Stimulated activated CD4-positive, alpha-beta T cell treated with anti-CD3 and anti-CD28 coated beads, Interleukin-4, amount 100 ng/mL, for 1 hour (primary cell): ENCODE measurements around the gene TTC19.
"Not testable (repeated sequence)": the region's sequence is repeated elsewhere in the genome, so short reads cannot be mapped to it uniquely, and the experiment has no call there.

Experiments
- DNase-seq: peaks from one replicate; pipeline ENCODE4 v3.0.0-alpha.2; 2020

The TTC19 gene

DNA sequence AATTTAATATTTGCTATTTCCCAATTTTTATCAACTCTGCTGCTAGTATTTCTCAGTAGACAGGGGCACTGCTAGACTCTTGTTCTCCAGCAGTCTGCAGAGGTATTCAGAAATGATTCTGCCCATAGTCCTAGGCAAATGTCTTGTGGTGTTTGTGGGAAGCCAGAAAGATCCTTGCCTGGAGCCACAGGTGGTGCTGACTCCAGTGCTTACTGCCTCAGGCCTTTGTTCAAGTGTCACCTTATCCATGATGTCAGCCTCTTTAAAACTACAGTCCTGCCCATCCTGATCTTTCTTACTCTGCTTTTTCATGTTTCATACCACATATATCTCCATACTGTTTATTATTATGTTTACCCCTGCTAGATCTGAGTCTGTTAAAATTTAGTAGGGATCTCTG lies 26.6 kb upstream of the TTC19 start:
- DNase-seq: no peak

DNA sequence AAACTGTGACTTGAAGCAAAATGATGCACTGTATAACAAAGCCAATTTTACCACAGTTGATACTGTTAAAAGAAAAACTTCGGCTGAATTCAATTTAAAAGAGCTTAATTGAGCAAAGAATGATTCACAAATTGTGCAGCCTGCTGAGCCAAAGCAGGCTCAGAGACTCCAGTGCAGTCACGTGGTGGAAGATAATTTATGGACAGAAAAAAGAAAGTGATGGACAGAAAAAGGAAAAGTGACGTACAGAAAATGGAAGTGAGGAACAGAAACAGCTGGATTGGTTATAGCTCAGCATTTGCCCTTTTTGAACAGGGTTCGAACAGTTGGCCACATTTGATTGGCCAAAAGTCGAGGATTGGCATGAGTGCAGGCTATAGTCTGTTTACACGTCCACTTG lies 25.8 kb upstream of the TTC19 start:
- no peak for DNase-seq

DNA sequence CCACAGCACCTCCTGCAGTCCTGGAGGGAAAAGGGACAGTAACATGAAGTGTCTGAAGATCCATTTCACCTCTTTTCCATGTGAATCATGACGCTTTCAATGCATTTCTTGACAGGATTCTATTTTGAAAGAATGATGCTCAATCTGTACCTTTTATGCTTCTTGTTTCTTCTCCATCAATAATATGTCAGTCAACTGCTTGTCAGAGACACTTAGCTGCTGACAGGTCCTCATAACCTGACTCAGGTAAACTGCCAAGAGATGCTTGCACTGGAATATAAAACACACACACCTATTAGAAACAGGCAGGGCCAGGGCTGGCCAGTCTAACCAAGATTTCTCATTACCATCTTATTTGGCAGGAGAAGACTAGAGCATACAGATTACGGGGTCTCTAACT lies 21.7 kb upstream of the TTC19 start:
- no peak for DNase-seq

DNA sequence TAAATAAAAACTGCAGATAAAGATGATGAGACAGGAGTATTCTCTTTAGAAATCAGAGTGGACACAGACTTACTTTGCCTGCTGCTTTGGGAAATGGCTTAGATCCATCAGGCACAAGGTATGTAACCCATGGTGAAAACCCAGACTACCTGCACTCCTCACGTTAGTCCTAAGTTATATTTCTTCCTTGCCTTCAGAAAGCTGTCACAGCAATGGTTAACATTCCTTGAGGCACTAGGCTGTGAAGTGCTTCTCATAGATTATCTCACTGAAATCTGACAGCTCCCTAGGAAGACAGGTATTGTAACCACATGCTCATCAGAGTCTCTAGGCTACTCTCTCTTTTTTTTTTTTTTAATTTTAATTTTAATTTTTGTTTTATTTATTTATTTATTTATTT lies 21.0 kb upstream of the TTC19 start:
- no peak for DNase-seq

DNA sequence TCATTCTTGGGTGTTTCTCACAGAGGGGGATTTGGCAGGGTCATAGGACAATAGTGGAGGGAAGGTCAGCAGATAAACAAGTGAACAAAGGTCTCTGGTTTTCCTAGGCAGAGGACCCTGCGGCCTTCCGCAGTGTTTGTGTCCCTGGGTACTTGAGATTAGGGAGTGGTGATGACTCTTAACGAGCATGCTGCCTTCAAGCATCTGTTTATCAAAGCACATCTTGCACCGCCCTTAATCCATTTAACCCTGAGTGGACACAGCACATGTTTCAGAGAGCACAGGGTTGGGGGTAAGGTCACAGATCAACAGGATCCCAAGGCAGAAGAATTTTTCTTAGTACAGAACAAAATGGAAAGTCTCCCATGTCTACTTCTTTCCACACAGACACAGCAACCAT lies 20.6 kb upstream of the TTC19 start:
- DNase-seq: not testable (repeated sequence)

DNA sequence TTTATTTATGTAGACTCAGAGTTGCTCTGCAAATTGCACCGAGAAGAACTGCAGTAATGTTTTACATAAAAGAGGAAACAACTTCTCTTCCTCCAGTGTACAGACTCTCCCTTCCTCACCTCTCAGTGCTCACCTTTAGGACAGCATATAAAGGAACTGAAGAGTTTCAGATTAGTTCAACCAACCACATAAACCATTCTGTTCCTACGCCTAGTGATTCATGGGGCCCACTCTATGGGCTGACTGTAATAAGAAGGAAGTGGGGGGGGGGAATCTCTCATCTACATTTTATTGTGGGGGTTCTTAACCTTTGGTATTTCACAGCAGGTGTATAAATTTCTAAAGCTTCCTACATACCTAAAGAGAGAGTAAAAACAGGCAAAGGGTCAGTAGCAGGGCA lies 18.4 kb upstream of the TTC19 start:
- no peak for DNase-seq

DNA sequence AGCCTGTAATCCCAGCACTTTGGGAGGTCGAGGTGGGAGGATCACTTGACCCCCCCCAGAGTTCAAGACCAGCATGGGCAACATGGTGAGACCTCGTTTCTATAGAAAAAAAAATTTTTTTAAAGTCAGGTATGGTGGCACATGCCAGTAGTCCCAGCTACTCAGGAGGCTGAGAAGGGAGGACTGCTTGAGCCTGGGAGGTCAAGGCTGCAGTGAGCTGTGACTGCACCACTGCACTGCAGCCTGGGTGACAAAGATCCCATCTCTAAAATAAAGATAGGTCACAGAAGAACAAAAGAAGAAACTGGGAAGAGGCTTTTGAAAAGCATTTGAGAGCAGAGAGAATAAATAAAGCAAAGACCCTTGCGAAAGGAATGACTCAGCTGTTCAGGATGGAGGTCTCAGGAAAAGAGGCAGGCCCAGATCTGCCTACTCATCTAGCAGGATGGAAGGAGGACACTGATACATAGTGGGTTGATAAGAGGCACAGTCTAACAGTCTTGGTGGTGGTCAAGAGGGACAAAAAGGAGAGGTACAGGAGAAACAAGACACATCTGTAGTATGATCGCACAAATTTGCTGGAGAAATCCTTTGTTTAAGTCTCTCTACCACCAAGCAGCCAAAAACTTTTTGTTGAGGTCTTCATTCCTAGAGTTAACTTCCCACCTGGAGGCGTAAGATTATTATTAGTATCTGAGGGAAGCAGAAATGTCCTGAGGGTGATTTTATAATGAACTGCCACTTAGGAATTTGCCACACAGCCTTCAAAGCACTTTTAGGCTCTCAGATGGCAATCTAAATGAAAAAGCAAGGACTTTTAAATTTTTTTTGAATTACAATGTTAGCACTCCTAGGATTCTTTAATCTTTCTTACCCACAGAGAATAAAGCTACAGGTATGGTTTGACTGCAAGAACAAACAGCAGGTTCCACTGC lies 17.7 kb upstream of the TTC19 start:
- no peak for DNase-seq

DNA sequence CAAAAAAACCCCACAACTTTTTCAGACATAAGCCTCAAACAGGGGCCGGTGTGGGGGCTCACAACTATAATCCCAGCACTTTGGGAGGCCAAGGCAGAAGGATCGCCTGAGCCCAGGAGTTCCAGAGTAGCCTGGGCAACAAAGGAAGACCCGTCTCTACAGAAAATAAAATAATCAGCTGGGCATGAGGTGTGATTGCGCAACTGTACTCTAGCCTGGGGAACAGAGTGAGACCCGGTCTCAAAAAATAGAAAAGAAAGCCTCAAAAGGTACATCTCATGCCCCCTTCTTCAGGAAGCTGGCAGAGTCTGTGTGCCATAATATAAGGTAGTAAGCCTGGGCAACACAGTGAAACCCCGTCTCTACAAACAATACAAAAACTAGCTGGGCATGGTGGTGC lies 3.3 kb upstream of the TTC19 start:
- no peak for DNase-seq

DNA sequence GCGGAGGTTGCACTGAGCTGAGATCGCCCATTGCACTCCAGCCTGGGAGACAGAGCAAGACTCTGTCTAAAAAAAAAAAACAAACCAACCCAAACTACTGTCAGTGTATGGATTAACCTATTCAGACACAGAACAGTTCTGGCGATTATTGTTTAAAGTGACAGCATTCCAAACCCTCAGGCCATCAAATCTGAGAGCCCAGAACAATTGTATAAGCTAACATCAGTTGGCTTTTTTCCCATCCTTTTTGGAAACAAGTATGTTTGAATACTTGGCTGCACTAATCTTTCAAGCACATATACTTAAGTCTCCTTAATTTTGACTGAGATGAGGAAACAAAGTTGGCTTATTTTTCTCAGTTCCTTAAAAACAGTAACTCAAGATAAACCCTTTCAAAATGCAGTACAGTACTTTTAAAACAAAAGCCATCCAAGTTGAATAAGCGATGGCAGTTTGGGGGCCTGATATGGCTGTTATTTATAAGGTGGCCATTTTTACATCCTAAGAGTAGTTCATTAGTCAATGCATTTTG lies 1.5 kb upstream of the TTC19 start:
- no peak for DNase-seq

DNA sequence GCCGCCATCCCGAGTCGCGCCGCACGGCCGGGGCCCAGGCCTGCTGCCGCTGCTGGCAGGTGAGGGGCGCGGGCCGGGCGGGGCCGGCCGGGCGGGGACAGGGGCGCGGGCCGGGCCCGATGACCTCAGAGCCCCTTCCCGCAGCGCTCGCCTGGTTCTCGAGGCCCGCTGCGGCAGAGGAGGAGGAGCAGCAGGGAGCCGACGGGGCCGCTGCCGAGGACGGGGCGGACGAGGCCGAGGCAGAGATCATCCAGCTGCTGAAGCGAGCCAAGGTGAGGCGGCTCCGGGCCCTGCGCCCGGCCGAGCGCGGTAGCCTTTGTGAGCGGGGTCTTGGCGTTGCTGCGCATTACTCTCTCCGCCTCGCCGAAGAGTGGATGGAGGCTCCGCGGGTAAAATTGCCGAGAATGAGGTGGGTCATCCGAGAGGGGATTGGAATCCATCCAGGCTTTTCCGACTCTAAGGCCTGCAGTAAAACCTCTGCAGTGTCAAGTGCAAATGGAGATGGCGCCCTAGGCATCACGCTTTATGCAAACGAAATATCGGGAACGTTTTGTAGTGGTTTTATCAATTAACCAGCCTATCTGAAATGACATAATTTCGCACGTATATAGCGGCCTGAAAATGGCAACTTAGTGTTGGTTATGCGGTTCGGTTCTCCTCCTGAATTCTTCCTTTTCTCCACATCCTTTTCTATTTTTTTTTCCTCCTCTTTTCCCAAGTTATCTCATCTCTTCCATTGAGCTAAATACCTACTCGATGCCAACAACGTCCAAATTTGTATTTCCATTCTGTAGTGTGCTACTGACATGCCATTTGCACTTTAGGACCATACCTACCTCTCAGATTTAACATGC lies 577 bp downstream of the TTC19 start:
- DNase-seq: no peak

DNA sequence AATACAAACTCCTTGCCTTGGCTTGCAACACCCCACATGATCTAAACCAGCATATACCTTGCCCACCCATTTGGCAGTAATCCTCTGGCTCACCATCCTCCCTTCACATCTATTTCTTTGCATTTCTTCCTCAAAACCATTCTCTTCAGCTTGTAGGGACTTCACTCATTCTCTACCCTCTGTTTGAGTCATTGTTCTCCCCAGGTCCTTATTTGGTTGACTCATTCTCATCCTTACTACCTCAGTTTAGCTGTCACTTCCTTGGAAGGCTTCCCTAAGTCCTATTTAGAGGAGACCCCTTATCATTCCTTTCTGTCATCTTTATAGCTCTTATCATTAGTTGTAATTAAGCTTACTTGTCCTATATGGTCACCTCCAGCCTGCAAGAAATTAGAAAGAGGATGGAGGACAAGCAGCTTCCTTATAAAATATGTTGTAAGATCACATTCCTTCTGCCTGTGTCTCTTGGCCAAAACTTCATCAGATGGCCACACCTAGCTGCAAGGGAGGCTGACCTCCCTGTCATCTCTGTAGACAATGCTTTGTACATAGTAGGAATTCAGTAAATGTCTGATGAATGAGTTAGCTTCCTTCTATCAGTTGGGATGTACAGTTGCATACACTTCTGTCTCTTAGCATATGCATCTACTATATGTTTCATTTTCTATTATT lies 1.7 kb downstream of the TTC19 start:
- DNase-seq: no peak

DNA sequence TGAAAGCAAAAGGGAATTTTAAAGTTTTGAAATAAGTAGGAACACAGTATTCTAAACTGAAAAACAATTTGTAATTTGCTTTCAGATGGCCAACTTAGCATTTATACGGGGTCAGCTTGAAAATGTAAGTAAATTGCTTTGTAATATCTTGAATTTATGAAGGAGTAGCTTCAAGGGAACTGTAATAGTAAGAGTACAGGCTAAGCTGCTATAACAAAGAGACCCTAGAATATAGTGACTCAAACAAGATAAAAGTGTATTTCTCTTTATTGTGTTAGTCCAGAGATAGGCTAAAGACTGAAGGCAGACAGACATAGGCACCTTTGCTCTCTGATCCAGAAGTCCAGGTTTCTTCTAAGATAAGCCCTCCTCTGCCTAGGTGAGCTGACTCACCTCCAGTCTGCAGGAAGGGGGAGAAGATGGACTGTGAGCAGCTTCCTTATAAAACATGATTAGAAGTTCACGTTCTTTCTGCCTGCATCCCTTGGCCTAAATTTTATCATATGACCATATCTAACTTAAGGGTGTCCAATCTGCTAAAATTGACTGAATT lies 3.2 kb downstream of the TTC19 start:
- DNase-seq: no peak

DNA sequence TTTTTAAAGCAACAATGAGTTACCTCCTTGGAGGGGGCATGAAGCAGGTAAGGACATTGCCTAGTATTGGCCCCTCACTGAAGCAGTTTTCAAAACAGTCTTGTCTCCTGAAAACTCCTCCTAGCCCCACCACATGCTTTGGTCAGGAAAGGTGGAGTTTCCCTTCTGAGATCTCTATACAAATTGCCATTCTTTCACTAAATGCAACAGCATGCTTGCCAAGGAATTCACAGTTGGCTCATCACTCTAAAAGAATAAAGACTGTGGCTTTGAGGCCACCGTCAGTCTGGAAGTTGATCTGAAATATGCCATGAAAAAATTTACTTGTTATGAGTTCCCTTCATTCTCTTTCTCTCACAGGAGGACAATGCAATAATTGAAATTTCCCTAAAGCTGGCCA lies 4.2 kb downstream of the TTC19 start:
- no peak for DNase-seq

DNA sequence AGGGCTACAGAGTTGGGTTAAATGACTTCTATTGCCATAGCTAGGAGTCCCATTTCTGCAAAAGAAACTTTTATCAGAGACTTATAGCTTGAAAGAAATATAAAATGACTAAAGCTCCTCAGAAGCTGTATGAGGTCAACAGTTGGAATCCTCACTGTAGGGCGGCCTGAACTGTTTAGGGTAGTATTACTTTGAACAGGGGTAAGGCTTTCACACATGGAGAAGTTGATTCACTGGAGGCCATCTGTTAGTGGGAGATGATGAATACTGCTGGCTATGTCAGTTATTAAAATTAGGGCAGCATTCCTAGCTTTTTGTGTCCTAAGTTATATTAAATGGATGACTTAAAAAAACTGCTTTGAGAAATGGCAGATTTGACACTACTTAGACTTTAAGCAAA lies 6.0 kb downstream of the TTC19 start:
- DNase-seq: no peak

DNA sequence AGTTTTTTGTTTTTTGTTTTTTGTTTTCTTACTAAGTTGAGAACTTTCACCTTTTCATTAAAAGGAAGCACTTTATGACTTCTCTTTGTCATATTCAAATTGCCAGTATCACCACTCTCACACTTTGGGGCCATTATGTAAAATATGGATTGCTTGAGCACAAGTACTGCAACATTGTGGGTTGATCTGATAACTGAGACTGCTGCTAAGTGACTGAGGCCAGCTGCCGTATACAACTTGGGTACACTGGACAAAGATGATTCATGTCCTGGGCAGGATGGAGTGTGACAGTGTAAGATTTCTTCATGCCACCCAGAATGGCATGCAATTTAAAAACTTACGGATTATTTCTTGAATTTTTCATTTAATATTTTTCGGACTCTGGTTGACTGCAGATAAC lies 7.8 kb downstream of the TTC19 start:
- no peak for DNase-seq

DNA sequence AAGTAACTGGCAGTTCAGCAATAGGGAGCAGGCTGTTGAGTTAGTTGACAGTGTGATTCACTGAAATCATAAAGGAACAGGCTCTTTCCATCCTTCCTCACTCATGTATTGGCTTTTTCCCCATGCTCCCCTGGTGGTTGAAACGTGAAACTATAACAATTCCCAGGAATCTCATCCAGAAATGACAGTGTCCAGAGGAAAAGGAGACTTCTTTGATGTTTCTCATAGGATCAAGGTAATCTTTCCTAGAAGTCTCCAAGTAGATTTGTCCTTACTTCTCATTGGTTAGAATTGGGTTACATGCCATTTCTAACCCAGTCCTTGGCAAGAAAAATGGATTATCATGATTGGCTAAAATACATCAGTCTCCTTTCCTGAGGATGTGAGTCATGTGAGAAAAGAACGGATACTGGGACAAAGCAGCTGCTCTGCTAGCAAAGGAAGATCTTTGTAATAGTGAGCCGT lies 14.4 kb downstream of the TTC19 start:
- DNase-seq: no peak

DNA sequence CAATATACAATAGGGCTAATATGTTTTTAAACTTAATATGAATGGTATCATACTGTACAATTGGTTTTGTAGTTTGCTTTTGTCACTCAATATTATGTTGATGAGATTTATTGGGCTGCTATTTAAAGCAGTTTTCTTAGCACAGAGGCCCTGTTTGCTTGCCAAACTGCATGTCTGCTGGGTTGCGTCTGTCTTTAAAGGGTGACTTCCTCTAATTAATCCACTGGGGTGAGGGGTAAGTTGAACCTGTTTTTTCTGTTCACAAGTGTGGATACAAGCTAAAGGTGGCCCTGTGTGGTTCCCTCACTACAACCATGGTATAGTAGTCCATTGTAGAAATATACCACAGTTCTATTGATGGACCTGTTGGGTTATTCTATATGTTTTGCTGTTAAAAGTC lies 19.7 kb downstream of the TTC19 start:
- DNase-seq: no peak

DNA sequence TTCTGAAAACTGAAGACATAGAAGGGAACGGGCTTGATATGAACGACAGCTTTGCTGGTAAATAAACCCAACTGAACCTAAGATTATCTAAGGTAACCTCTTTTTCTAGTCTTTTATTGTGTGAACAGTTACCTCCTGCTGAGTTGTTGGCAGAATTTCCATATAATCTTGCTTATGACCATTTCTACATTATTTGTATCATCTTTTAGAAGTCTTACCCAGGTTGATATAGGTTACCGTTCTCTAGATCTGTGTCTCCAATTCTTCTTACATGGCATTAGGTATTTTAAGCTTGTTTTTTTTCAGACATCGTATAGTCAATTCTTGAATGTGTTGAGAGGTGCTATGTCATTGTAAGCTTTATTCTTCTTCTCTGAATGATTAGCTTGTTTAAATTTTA lies 24.3 kb downstream of the TTC19 start:
- DNase-seq: no peak

DNA sequence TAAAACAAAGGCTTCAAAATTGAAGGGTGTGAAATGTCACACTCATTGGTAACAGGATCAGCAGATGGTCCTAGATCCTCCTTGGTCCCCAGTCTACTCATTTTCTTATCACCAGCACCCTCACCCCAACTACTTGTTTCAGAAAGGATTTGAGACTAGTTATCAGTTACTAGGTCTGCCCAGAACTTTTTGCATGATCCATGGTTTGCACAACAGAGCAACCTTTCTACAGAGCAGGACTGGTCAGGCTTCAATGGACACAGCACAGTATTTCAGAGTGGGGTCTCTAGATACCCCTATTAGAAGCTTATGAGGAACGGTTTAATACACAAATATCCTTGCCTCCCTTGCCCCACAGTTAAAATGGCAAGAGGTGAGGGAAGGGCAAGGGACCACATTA lies 25.6 kb downstream of the TTC19 start:
- no peak for DNase-seq

DNA sequence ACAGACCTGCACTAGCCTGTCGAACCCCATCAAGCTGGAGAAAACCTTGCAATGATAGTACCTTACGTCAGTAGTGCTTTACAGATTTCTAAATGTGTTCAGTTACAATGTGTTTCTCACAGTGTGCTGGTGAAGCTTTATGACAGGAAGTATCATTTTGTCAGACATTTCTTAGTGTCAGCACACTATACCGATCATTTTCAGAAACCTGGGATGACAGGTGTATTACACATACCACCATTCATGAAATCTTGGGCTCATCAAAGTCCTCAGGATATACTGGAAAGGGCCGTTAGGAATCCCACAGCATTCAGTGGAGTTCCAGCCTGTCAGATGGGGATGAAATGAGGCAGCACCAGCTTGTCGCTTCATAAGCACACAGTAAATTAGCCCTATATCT lies 27.3 kb downstream of the TTC19 start:
- no peak for DNase-seq

DNA sequence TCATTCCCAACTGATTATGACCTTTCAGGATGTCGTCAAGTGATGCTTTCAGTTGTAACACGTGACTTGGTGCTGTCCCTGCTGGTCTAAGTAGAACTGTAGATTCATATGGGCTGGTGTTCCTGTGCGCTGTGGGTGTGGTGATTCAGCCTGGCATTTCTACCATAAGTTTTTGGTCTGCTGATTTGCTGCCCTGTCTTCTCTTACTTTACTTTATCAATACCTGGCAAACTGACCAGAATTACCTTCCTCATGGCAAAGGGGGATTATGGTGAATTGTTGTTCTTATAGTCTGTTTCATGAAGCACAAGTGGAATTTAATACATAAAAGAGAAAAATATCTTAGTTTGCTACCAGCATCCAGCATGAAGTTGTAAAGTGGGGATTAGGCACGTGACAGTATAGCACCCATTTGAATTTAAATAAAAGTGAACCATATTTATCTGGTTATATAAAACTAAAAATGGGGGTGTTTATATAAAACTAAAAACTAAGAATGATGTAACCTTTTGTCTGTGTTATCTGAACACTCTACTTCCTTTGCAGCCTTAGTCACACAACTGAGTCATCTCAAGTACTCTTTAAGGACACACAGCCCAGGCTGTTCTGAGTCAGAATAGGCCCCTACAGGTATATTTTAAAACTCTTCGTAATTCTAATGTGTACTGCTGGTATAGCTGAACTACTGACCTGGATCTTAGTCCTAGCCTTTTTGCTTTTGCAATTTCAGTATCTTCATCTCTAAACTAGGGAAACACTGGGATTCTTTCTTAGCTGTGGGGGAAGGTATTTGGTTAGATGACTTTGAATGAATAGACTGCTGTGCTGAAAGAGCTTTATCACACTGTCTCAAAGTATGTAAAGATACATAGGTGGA lies 28.3 kb downstream of the TTC19 start:
- DNase-seq: peak; percentile 56
